Activated T-cell treated with anti-CD3 and anti-CD28 coated beads for 48 hours (primary cell): ENCODE data around the gene QTRT2.

Source experiments
- DNase-seq: peaks from one replicate; pipeline ENCODE4 v3.0.0-alpha.2; 2020; ENCODE audit warnings: low read depth

The QTRT2 gene

DNA sequence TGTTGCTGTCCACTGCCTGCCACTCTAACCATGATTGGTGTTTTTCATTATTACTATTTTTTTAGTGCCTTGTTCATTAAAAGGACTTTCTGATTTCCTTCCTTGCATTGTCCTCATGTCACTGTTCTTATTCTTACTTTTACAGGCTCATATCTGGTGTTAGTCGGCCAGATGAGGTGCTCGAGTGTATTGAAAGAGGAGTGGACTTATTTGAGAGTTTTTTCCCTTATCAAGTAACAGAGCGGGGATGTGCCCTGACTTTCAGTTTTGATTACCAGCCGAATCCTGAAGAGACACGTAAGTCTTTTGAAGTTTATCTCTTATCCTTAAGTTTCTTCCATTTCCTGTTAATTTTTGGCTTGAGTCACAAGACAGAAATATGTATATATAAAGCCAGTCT is 23.2 kb downstream of the QTRT2 start:
- DNase-seq, result no peak

DNA sequence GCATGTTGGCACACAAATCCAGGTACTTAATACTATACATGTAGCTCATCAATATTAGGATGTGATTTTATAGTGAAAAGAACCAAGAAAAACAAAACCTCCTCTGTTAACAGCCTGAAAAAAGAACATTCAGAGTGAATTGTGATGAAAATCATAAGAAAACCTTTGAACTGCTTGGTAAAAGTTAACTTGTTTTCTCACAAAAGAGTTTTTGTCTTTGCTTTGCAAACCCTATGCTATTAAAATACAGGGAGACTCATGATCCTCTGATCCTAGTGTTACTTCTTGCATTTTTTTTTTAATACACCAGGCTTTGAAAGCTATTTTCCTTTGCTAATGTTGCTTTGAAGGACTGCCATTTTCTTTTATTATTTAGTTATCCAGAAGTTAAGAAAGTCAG is 23.7 kb downstream of the QTRT2 start:
- no peak for DNase-seq

GRCh38 chr3:114081037-114081436 is 24.5 kb downstream of the QTRT2 start:
- no peak for DNase-seq

- DNase-seq, result no peak
Observed at GRCh38 chr3:114083112-114083511, 26.6 kb downstream of the QTRT2 start.

GRCh38 chr3:114086356-114086755 is 29.8 kb downstream of the QTRT2 start:
- no peak for DNase-seq

- DNase-seq, result no peak
Observed at GRCh38 chr3:114089675-114090074, 33.1 kb downstream of the QTRT2 start.

DNA sequence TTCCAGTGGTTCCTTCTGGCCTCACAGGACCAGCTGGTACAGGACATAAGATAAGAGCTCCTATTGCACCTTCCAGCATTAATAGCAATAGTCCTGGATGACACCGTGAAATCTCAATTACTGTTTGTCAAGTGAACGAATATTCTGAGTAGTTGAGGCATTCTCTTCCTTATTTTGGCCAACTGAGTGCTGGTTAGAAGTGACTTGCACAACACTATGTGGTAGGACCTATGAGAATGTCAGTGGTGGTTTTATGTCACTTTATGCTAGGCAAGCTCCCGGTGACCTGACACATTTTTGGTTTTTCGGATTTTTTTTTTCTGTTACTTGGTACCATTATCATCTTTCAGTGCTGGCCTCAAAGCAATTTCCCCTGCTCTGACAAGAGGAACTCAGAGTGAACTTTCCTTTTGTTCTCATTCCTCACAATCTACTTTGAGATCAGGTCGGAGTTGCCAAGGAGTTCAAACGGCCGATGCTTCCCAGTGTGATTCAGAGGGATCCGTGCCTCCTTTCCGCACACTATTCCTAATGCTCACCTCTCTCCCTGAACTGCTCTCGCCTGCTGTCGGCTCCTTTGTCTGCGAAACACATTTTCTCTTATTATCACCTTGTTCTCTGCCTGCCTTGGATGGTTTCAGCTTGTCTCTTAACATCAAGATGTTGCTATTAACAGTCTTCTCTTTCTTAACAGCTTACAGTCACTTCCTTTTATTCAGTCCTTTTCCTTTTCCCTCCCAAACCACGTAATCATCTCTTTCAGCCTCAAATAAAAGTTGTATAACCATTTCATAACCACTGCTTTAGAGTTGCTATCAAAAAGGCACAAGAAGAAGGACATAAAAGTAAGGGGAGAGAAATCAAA is 35.8 kb downstream of the QTRT2 start:
- DNase-seq, result no peak

- DNase-seq, result no peak
Observed at GRCh38 chr3:114093016-114093380, 36.5 kb downstream of the QTRT2 start.

DNA sequence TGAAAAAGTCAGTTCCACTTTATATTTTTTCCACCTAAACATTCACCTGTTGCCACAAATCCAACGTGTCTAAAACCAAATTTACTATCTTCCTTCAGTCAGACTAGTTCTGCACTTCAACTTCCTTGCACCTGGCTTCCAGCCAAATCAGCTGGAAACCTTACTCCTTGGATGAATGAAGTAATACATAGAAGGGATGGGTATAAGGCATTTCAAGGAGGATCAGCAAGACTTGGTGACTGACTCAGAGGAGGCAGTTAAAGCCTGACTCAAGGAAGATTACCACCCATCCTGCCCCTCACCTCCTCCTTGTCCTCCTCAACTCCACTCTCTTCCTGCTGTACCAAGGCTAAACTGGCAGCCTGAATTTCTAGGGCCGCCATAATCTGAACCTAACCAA is 37.1 kb downstream of the QTRT2 start:
- no peak for DNase-seq

- no peak for DNase-seq
Observed at GRCh38 chr3:114095796-114096195, 39.3 kb downstream of the QTRT2 start.

GRCh38 chr3:114101101-114101500 is 44.6 kb downstream of the QTRT2 start:
- DNase-seq, result no peak

- DNase-seq, result no peak
Observed at GRCh38 chr3:114103181-114103580, 46.6 kb downstream of the QTRT2 start.

GRCh38 chr3:114103858-114104257 is 47.3 kb downstream of the QTRT2 start:
- no peak for DNase-seq

GRCh38 chr3:114104414-114104813 is 47.9 kb downstream of the QTRT2 start:
- no peak for DNase-seq

DNA sequence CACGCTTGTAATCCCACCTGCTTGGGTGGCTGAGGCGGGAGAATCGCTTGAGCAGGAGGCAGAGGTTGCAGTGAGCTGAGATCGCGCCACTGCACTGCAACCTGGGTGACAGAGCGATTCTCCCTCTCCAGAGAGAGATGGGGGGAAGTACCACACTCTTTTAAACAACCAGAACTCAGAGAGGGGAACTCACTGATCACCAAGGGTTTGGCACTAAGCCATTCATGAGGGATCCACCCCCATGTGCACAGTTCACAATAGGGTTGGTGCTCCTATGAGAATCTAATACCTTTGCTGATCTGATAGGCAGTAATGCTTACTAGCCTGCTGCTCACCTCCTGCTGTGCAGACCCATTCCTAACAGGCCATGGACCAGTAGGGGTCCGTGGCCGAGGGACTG is 51.6 kb downstream of the QTRT2 start:
- no peak for DNase-seq

DNA sequence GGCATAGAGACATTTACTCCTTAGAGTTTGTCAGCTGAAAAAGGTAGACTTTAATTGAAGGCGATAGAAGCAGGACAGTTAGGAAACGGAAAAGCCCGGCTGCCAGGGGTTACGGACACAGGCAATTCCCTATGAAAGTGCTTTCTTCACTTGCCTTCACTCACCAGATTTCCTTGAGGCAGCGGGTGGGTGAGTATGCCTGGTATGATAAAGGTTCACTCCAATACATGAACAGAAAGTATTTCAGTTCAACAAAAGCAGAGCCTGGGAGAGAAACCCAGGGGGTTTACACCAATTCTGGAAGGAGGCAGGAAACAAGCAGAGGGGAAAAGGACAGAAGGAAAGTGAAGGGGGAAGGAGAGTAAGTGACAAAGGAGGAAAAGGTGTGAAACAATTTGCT is 53.9 kb downstream of the QTRT2 start:
- no peak for DNase-seq

DNA sequence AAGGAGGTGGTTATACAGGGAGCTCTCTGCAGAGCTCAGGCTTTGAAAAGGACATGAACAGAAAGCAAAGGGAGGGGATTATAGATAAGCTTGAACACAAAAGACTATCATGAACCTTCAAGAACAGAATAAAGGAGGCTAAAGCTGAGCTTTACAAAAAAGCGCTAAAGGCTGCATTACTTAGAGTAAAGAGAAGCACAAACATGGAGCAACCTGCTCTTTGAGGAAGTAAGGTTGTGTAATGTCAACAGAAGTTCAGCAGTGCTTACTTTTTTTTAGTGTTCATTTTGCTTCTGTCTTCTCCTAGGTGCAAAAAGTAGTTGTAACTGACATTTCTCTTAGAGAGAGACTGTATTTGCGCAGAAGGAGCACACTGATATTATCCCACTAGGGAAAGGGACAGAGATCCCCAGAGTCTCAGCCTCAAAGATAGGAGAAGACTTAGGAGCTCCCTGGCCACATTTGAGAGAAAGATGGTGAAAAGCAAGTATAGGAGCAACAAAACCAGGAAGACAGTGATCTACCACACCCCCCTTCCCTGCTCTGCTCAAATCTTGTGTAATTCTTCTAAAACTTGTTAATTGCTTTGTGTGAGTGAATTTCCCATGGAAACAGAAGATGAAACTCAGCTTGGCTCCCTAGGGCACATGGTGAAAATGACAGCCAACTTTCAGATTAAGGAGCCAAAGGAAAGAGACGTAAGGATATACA is 54.7 kb downstream of the QTRT2 start:
- no peak for DNase-seq

DNA sequence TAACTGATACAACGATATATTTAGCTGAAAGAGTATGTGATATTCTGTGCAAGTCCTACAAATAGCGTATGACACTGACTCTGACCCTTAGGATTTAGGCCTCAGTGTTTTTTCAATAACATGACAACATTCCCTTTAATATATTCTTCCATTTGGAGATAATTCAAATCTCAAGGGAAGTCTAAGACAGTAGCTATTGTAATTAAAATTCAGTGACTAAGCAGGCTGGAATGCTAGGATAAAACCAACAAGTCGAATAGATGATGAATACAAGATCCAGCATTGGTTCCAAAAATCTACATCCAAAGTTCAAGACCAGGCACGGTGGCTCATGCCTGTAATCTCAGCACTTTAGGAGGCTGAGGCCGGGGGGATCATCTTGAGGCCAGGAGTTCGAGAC is 56.2 kb downstream of the QTRT2 start:
- no peak for DNase-seq

- DNase-seq, result no peak
Observed at GRCh38 chr3:114114719-114115118, 58.2 kb downstream of the QTRT2 start.

- no peak for DNase-seq
Observed at GRCh38 chr3:114115143-114115542, 58.6 kb downstream of the QTRT2 start.

DNA sequence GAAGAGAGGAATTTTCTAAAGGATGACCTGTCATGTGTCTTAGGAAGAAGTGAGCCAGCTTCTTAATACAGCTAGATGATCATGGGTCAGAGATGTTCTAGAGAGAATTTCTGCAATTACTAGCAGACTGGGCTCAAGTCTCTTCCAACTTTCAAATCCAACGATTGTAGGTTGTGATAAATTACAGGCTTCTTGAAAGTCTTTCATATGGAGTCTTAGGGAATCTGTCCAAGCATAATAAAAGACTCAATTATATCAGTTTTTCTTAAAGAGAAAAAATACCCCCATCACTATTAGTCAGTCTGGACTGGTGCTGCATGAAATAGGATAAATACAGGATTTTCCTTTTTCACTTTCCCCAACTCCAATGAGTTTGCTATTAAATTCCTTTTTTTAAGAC is 63.2 kb downstream of the QTRT2 start:
- no peak for DNase-seq

GRCh38 chr3:114120211-114120610 is 63.7 kb downstream of the QTRT2 start:
- DNase-seq, result no peak

- DNase-seq, result no peak
Observed at GRCh38 chr3:114122027-114122709, 65.6 kb downstream of the QTRT2 start.
